ENCODE results near the gene SCRT2. TPM values are rescaled to one million over a fixed set of nuclear protein-coding genes. Genes with fewer than 3 reads are reported as not detected.

The SCRT2 gene
- total RNA-seq, 1 donor from 2014 or later = not detected

- H3K79me2 ChIP-seq (ENCODE audit: insufficient read depth, low read length) = peaks cover 58% of the 10 kb centered on the region
- H3K27ac ChIP-seq (ENCODE audit: low read depth, low read length) = no peak overlapping the region
- peaks cover 71% of the 10 kb centered on the region for H4K20me1 ChIP-seq (ENCODE audit: insufficient read depth, low read length)
- no peak for DNase-seq (ENCODE audit: low read depth)
- no peaks in the 10 kb centered on the region for H3K27me3 ChIP-seq (ENCODE audit: insufficient read depth, low read length)
- Mint-ChIP-seq H3K36me3 (ENCODE audit: low read depth, unreplicated experiment) (peaks cover 33% of the 10 kb centered on the region), H3K4me1 (ENCODE audit: low read depth, unreplicated experiment) (peaks cover 2% of the 10 kb centered on the region), H3K27ac (ENCODE audit: unreplicated experiment) (no peak overlapping the region), H3K27me3 (ENCODE audit: low read depth, unreplicated experiment) (peaks cover 3% of the 10 kb centered on the region), H3K9me3 (ENCODE audit: unreplicated experiment) (no peaks in the 10 kb centered on the region), H3K4me3 (ENCODE audit: unreplicated experiment) (no peak overlapping the region)
- no peak overlapping the region for H3K4me3 ChIP-seq (ENCODE audit: insufficient read depth, low read depth, low read length)
- H3K4me2 ChIP-seq (ENCODE audit: low read length) = no peak overlapping the region
- H2AFZ ChIP-seq (ENCODE audit: low read depth, low read length) = no peak overlapping the region
- no peak for TF ChIP-seq EZH2 (IDR thresholded peaks at IDR 0.05; ENCODE audit: insufficient read depth, low read length)
- TF ChIP-seq CTCF (IDR thresholded peaks at IDR 0.05; ENCODE audit: insufficient read depth, low read depth, low read length) = no peak
- H3K9ac ChIP-seq (ENCODE audit: low read length) = no peak overlapping the region
- H3K36me3 ChIP-seq (ENCODE audit: insufficient read depth, low read length) = peaks cover 23% of the 10 kb centered on the region
- no peak for FAIRE-seq
- peaks cover 8% of the 10 kb centered on the region for H3K4me1 ChIP-seq (ENCODE audit: insufficient read depth, low read length)
- no peaks in the 10 kb centered on the region for H3K9me3 ChIP-seq (ENCODE audit: insufficient read depth, low read depth, low read length)
Observed at GRCh38 chr20:647479-648019, 28.1 kb downstream of the SCRT2 start.

- no peak for FAIRE-seq
- H3K4me2 ChIP-seq (ENCODE audit: low read length) = no peak overlapping the region
- no peak overlapping the region for H3K27ac ChIP-seq (ENCODE audit: low read depth, low read length)
- peaks cover 23% of the 10 kb centered on the region for H3K36me3 ChIP-seq (ENCODE audit: insufficient read depth, low read length)
- Mint-ChIP-seq H3K36me3 (ENCODE audit: low read depth, unreplicated experiment) (peaks cover 33% of the 10 kb centered on the region), H3K4me1 (ENCODE audit: low read depth, unreplicated experiment) (no peaks in the 10 kb centered on the region), H3K27me3 (ENCODE audit: low read depth, unreplicated experiment) (peaks cover 3% of the 10 kb centered on the region), H3K9me3 (ENCODE audit: unreplicated experiment) (no peaks in the 10 kb centered on the region), H3K4me3 (ENCODE audit: unreplicated experiment) (no peak overlapping the region), H3K27ac (ENCODE audit: unreplicated experiment) (no peak overlapping the region)
- TF ChIP-seq EZH2 (IDR thresholded peaks at IDR 0.05; ENCODE audit: insufficient read depth, low read length) = no peak
- no peak for TF ChIP-seq CTCF (IDR thresholded peaks at IDR 0.05; ENCODE audit: insufficient read depth, low read depth, low read length)
- H3K9me3 ChIP-seq (ENCODE audit: insufficient read depth, low read depth, low read length) = no peaks in the 10 kb centered on the region
- H4K20me1 ChIP-seq (ENCODE audit: insufficient read depth, low read length) = peaks cover 64% of the 10 kb centered on the region
- H3K9ac ChIP-seq (ENCODE audit: low read length) = no peak overlapping the region
- peaks cover 51% of the 10 kb centered on the region for H3K79me2 ChIP-seq (ENCODE audit: insufficient read depth, low read length)
- H3K4me1 ChIP-seq (ENCODE audit: insufficient read depth, low read length) = peaks cover 3% of the 10 kb centered on the region
- H3K27me3 ChIP-seq (ENCODE audit: insufficient read depth, low read length) = no peaks in the 10 kb centered on the region
- H2AFZ ChIP-seq (ENCODE audit: low read depth, low read length) = no peak overlapping the region
- no peak for DNase-seq (ENCODE audit: low read depth)
- no peak overlapping the region for H3K4me3 ChIP-seq (ENCODE audit: insufficient read depth, low read depth, low read length)
Observed at GRCh38 chr20:646868-647233, 28.8 kb downstream of the SCRT2 start.

GRCh38 chr20:646107-646867 lies 29.3 kb downstream of the SCRT2 start:
- FAIRE-seq (no peak), DNase-seq (ENCODE audit: low read depth) (no peak)
- no peak overlapping the region for H3K4me3 Mint-ChIP-seq (ENCODE audit: unreplicated experiment)
- no peaks in the 10 kb centered on the region for H3K4me1 Mint-ChIP-seq (ENCODE audit: low read depth, unreplicated experiment)
- H4K20me1 ChIP-seq (ENCODE audit: insufficient read depth, low read length) = peaks cover 59% of the 10 kb centered on the region
- peaks cover 33% of the 10 kb centered on the region for H3K36me3 Mint-ChIP-seq (ENCODE audit: low read depth, unreplicated experiment)
- no peak overlapping the region for H3K27ac ChIP-seq (ENCODE audit: low read depth, low read length)
- TF ChIP-seq CTCF (IDR thresholded peaks at IDR 0.05; ENCODE audit: insufficient read depth, low read depth, low read length) = no peak
- no peak for TF ChIP-seq EZH2 (IDR thresholded peaks at IDR 0.05; ENCODE audit: insufficient read depth, low read length)
- H3K9me3 Mint-ChIP-seq (ENCODE audit: unreplicated experiment) = no peaks in the 10 kb centered on the region
- peaks cover 46% of the 10 kb centered on the region for H3K79me2 ChIP-seq (ENCODE audit: insufficient read depth, low read length)
- H3K9ac ChIP-seq (ENCODE audit: low read length) = no peak overlapping the region
- no peaks in the 10 kb centered on the region for H3K27me3 ChIP-seq (ENCODE audit: insufficient read depth, low read length)
- no peaks in the 10 kb centered on the region for H3K9me3 ChIP-seq (ENCODE audit: insufficient read depth, low read depth, low read length)
- peaks cover 23% of the 10 kb centered on the region for H3K36me3 ChIP-seq (ENCODE audit: insufficient read depth, low read length)
- no peaks in the 10 kb centered on the region for H3K4me1 ChIP-seq (ENCODE audit: insufficient read depth, low read length)
- no peak overlapping the region for H3K4me3 ChIP-seq (ENCODE audit: insufficient read depth, low read depth, low read length)
- H3K27me3 Mint-ChIP-seq (ENCODE audit: low read depth, unreplicated experiment) = peaks cover 6% of the 10 kb centered on the region
- no peak overlapping the region for H3K4me2 ChIP-seq (ENCODE audit: low read length)
- H3K27ac Mint-ChIP-seq (ENCODE audit: unreplicated experiment) = no peak overlapping the region
- no peak overlapping the region for H2AFZ ChIP-seq (ENCODE audit: low read depth, low read length)

Measured in astrocyte (in vitro differentiated cells and primary cell).